Measurements from ENCODE around the gene FBP1. TPM values are rescaled to one million over a fixed set of nuclear protein-coding genes. Genes with fewer than 3 reads are reported as not detected.

FBP1 gene
- total and polyA plus RNA-seq, 10 of the 15 experiments (the other 5 are each of a cell fraction or from before 2014, with no cell fraction given) = 0.11 to 0.38 (median 0.15) TPM; not detected in 7

- TF ChIP-seq TCF12 (IDR thresholded peaks at IDR 0.05; ENCODE audit: low read depth, low read length) (no peak), MYC (IDR thresholded peaks at IDR 0.05; ENCODE audit: insufficient read depth, insufficient read length, insufficient replicate concordance, low read length, severe bottlenecking) (no peak)
Observed at GRCh38 chr9:94638335-94639060, 820 bp downstream of the FBP1 start (continued).

DNA sequence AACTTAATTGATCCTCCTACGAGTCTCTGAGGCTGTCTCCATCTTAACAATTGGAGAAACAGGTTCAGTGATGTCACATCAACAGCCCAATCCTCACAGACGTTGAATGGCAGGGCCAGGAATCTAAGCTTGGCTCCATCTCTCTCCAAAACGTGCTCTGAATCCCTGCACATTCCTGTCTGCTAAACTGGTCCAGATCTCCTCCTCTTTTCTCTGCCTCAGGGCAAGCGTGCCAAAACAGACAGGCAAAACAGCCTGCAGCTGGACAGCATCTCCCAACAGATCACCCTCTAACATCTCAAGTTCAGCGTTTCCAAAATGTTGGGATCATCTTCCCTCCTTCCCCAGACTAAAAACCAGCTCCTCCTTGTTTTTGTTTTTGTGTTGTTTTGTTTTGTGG is 6.6 kb downstream of the FBP1 start:
- CTCF ChIA-PET = interaction anchor here (0.9 to 2.1 kb wide), 2 partner anchors 10 to 103 kb away, joined by 3 to 5 read pairs; no protein-coding TSS in a partner anchor
- Histone ChIP-seq H3K4me2 (ENCODE audit: control insufficient read depth, insufficient read depth) (no peak overlapping the region), H3K4me1 (ENCODE audit: control insufficient read depth, insufficient read depth, low read length) (no peaks in the 10 kb centered on the region), H3K36me3 (ENCODE audit: control insufficient read depth in 2 of 2, insufficient read depth in 2 of 2, low read length in 1 of 2) (no peaks in the 10 kb centered on the region), H3K79me2 (ENCODE audit: control insufficient read depth, insufficient read depth, low read length) (no peaks in the 10 kb centered on the region), H3K9me3 (replicated peaks; ENCODE audit: control insufficient read depth, insufficient read depth, low read length) (no peaks in the 10 kb centered on the region), H2AFZ (ENCODE audit: control insufficient read depth, low read depth, low read length) (no peak overlapping the region), H4K20me1 (ENCODE audit: control insufficient read depth, insufficient read depth) (no peaks in the 10 kb centered on the region), H3K4me3 (no peak overlapping the region), H3K9ac (ENCODE audit: control insufficient read depth, insufficient read depth, low read length) (no peak overlapping the region), H3K27ac (ENCODE audit: control insufficient read depth, insufficient read depth) (no peak overlapping the region), H3K27me3 (replicated peaks in 1 of 2; ENCODE audit: control insufficient read depth in 2 of 2, insufficient read depth in 2 of 2, low read length in 1 of 2) (peaks cover 0 to 3% of the 10 kb centered on the region in 2 experiments; a peak in 2 of 4 replicates)
- POLR2A ChIA-PET = no interaction called here
- 23% methylated on average over 5 of the region's 5 CpGs for WGBS (ENCODE audit: insufficient coverage, insufficient replicate concordance, low lambda C conversion rate, missing lambda C conversion rate)
- in situ Hi-C loops (cut with MboI) (no loop called here), intact Hi-C loops (cut with micrococcal nuclease; ENCODE audit: unreplicated experiment) (no loop called here)
- FAIRE-seq = no peak
- DNase-seq (ENCODE audit: low read depth, low spot score) = no peak
- BruUV-seq (replicated peaks) = no TSS peak
- SMC1A ChIA-PET (ENCODE audit: uncharacterized antibody, unreplicated experiment) = no interaction called here
- RAD21 ChIA-PET (ENCODE audit: unreplicated experiment) = no interaction called here
- ATAC-seq = no peak
- TF ChIP-seq CEBPB (IDR thresholded peaks at IDR 0.05; ENCODE audit: borderline replicate concordance in 1 of 2, low read depth in 2 of 2, low read length in 2 of 2) (no peak), NR2F1 (conservative IDR thresholded peaks at IDR 0.05) (no peak), MLLT1 (IDR thresholded peaks at IDR 0.05) (no peak), TCF12 (IDR thresholded peaks at IDR 0.05; ENCODE audit: low read depth, low read length) (no peak), MXI1 (IDR thresholded peaks at IDR 0.05; ENCODE audit: low read depth, low read length) (no peak), EGR1 (IDR thresholded peaks at IDR 0.05; ENCODE audit: borderline replicate concordance in 1 of 2, low read depth in 2 of 2, low read length in 2 of 2) (no peak), TCF7 (IDR thresholded peaks at IDR 0.05; ENCODE audit: borderline replicate concordance) (no peak), ASH2L (IDR thresholded peaks at IDR 0.05; ENCODE audit: borderline replicate concordance, low read depth) (no peak), ZBTB33 (IDR thresholded peaks at IDR 0.05) (no peak), MYC (IDR thresholded peaks at IDR 0.05; ENCODE audit: insufficient read depth, insufficient read length, insufficient replicate concordance, low read length, severe bottlenecking) (no peak), CHD2 (IDR thresholded peaks at IDR 0.05; ENCODE audit: borderline replicate concordance, low read depth, low read length) (no peak), MAX (IDR thresholded peaks at IDR 0.05; ENCODE audit: low read depth, low read length) (no peak)
- TF ChIP-seq, protein P1, sequence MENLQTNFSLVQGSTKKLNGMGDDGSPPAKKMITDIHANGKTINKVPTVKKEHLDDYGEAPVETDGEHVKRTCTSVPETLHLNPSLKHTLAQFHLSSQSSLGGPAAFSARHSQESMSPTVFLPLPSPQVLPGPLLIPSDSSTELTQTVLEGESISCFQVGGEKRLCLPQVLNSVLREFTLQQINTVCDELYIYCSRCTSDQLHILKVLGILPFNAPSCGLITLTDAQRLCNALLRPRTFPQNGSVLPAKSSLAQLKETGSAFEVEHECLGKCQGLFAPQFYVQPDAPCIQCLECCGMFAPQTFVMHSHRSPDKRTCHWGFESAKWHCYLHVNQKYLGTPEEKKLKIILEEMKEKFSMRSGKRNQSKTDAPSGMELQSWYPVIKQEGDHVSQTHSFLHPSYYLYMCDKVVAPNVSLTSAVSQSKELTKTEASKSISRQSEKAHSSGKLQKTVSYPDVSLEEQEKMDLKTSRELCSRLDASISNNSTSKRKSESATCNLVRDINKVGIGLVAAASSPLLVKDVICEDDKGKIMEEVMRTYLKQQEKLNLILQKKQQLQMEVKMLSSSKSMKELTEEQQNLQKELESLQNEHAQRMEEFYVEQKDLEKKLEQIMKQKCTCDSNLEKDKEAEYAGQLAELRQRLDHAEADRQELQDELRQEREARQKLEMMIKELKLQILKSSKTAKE (IDR thresholded peaks at IDR 0.05; ENCODE audit: low read depth, poor library complexity, severe bottlenecking) = no peak

All from GM12878 (cell line).